ENCODE measurements around the gene ITGA11. TPM values are rescaled to one million over a fixed set of nuclear protein-coding genes. Genes with fewer than 3 reads are reported as not detected.

The ITGA11 gene
- total and polyA plus RNA-seq, 2 donors from 2014 or later: 3.4 to 11.1 TPM

GRCh38 chr15:68313501-68314410, 118.2 kb downstream of the ITGA11 start:
- DNase-seq (peak in 2 of 5 donors; percentile 4 to 30), FAIRE-seq (no peak)
- intact Hi-C loops (cut with DNase I): no loop called here

GRCh38 chr15:68312701-68313204, 119.2 kb downstream of the ITGA11 start:
- Histone ChIP-seq H3K4me1 (ENCODE audit: control insufficient read depth in 2 of 3, insufficient read depth in 2 of 3, low read depth in 1 of 3, low read length in 3 of 3) (peaks cover 0 to 2% (median 0%) of the 10 kb centered on the region in 3 donors), H3K9ac (ENCODE audit: low read length in 3 of 3) (no peak overlapping the region), H3K4me3 (ENCODE audit: low read length in 3 of 3) (no peak overlapping the region), H3K9me3 (ENCODE audit: control insufficient read depth in 2 of 3, insufficient read depth in 1 of 3, low read length in 3 of 3) (no peaks in the 10 kb centered on the region), H3K27me3 (ENCODE audit: control insufficient read depth, insufficient read depth, low read length) (no peaks in the 10 kb centered on the region), H3K36me3 (ENCODE audit: control insufficient read depth in 2 of 3, insufficient read depth in 3 of 3, low read length in 3 of 3) (no peaks in the 10 kb centered on the region), H3K27ac (ENCODE audit: low read depth in 2 of 2, low read length in 2 of 2) (no peak overlapping the region)
- intact Hi-C loops (cut with DNase I): no loop called here
- FAIRE-seq: no peak
- DNase-seq: peak in 3 of 5 donors; percentile 7 to 46 (median 35)
- no peak for TF ChIP-seq CTCF (IDR thresholded peaks at IDR 0.05; ENCODE audit: borderline replicate concordance, extremely low read depth, insufficient read depth)

More at GRCh38 chr15:68313501-68314410, 118.2 kb downstream of the ITGA11 start:
- H3K36me3 ChIP-seq (ENCODE audit: control insufficient read depth in 2 of 3, insufficient read depth in 3 of 3, low read length in 3 of 3): no peaks in the 10 kb centered on the region
- H3K27me3 ChIP-seq (ENCODE audit: control insufficient read depth, insufficient read depth, low read length): no peaks in the 10 kb centered on the region
- no peak overlapping the region for H3K4me3 ChIP-seq (ENCODE audit: low read length in 3 of 3)
- H3K9me3 ChIP-seq (ENCODE audit: control insufficient read depth in 2 of 3, insufficient read depth in 1 of 3, low read length in 3 of 3): no peaks in the 10 kb centered on the region
- no peak overlapping the region for H3K9ac ChIP-seq (ENCODE audit: low read length in 3 of 3)
- TF ChIP-seq CTCF (IDR thresholded peaks at IDR 0.05; ENCODE audit: borderline replicate concordance, extremely low read depth, insufficient read depth): no peak
- H3K4me1 ChIP-seq (ENCODE audit: control insufficient read depth in 2 of 3, insufficient read depth in 2 of 3, low read depth in 1 of 3, low read length in 3 of 3): peaks cover 0 to 2% (median 0%) of the 10 kb centered on the region in 3 donors
- no peak overlapping the region for H3K27ac ChIP-seq (ENCODE audit: low read depth in 2 of 2, low read length in 2 of 2)

- no peaks in the 10 kb centered on the region for H3K27me3 ChIP-seq (ENCODE audit: control insufficient read depth, insufficient read depth, low read length)
- FAIRE-seq (no peak), DNase-seq (peak in 1 of 5 donors; percentile 7)
- H3K36me3 ChIP-seq (ENCODE audit: control insufficient read depth in 2 of 3, insufficient read depth in 3 of 3, low read length in 3 of 3): no peaks in the 10 kb centered on the region
- H3K9me3 ChIP-seq (ENCODE audit: control insufficient read depth in 2 of 3, insufficient read depth in 1 of 3, low read length in 3 of 3): no peaks in the 10 kb centered on the region
- no peak for TF ChIP-seq CTCF (IDR thresholded peaks at IDR 0.05; ENCODE audit: borderline replicate concordance, extremely low read depth, insufficient read depth)
- H3K9ac ChIP-seq (ENCODE audit: low read length in 3 of 3): no peak overlapping the region
- no peak overlapping the region for H3K27ac ChIP-seq (ENCODE audit: low read depth in 2 of 2, low read length in 2 of 2)
- H3K4me1 ChIP-seq (ENCODE audit: control insufficient read depth in 2 of 3, insufficient read depth in 2 of 3, low read depth in 1 of 3, low read length in 3 of 3): peaks cover 0 to 2% (median 0%) of the 10 kb centered on the region in 3 donors
- intact Hi-C loops (cut with DNase I): no loop called here
- no peak overlapping the region for H3K4me3 ChIP-seq (ENCODE audit: low read length in 3 of 3)
These were observed 120.0 kb downstream of the ITGA11 start for GRCh38 chr15:68311859-68312557.

Measured in kidney (tissue), 14 donors.